Endodermal cell (in vitro differentiated cells): ENCODE results near the gene GALNT1. TPM values are rescaled to one million over a fixed set of nuclear protein-coding genes. Genes with fewer than 3 reads are reported as not detected.
"Not testable (repeated sequence)": the region's sequence is repeated elsewhere in the genome, so short reads cannot be mapped to it uniquely, and the experiment has no call there.

ENCODE experiments used
- DNase-seq: peaks from one replicate; pipeline ENCODE4 v3.0.0-alpha.2; 2017
- H3K27ac ChIP-seq: 2 replicates; pipeline ENCODE4 v1.5.1; 2013; ENCODE audit warnings: mild to moderate bottlenecking, low read depth, low read length, moderate library complexity
- H3K27me3 ChIP-seq: 2 replicates; pipeline ENCODE4 v1.6.1; 2013; ENCODE audit warnings: mild to moderate bottlenecking, low read length, moderate library complexity; ENCODE audit not compliant: insufficient read depth, control insufficient read depth, poor library complexity, severe bottlenecking
- H3K36me3 ChIP-seq: 2 replicates; pipeline ENCODE4 v1.7.0; 2013; ENCODE audit warnings: mild to moderate bottlenecking, low read length, moderate library complexity; ENCODE audit not compliant: control insufficient read depth, insufficient read depth
- H3K4me1 ChIP-seq: one replicate; pipeline ENCODE4 v1.7.0; 2013; ENCODE audit warnings: low read length; ENCODE audit not compliant: control insufficient read depth, insufficient read depth
- H3K4me3 ChIP-seq: 2 replicates; pipeline ENCODE4 v1.5.1; 2013; ENCODE audit warnings: mild to moderate bottlenecking, low read length, moderate library complexity
- H3K9ac ChIP-seq: 2 replicates; pipeline ENCODE4 v1.6.1; 2013; ENCODE audit warnings: mild to moderate bottlenecking, low read length, moderate library complexity; ENCODE audit not compliant: poor library complexity, severe bottlenecking; ENCODE audit errors: extremely low read depth
- H3K9me3 ChIP-seq: 2 replicates; pipeline ENCODE4 v1.6.1; 2013; ENCODE audit warnings: mild to moderate bottlenecking, low read length, moderate library complexity; ENCODE audit not compliant: control insufficient read depth
- H3K27ac Mint-ChIP-seq: 2 replicates; pipeline ENCODE4 v1.8.0; 2020; ENCODE audit warnings: mixed read lengths
- H3K27me3 Mint-ChIP-seq: 2 replicates; pipeline ENCODE4 v1.8.0; 2021; ENCODE audit warnings: mild to moderate bottlenecking, mixed read lengths; ENCODE audit not compliant: insufficient read depth
- H3K36me3 Mint-ChIP-seq: 2 replicates; pipeline ENCODE4 v1.8.0; 2020; ENCODE audit warnings: low read depth, mixed read lengths
- H3K4me1 Mint-ChIP-seq: 2 replicates; pipeline ENCODE4 v1.8.0; 2020; ENCODE audit warnings: mixed read lengths
- H3K4me3 Mint-ChIP-seq: 2 replicates; pipeline ENCODE4 v1.8.0; 2020; ENCODE audit warnings: mild to moderate bottlenecking, moderate library complexity, mixed read lengths
- H3K9me3 Mint-ChIP-seq: 2 replicates; pipeline ENCODE4 v1.8.0; 2020; ENCODE audit warnings: mild to moderate bottlenecking, mixed read lengths
- CTCF ChIP-seq: fragments of 200-600 bp; sonication (generic); conservative IDR thresholded peaks from 2 replicates; pipeline ENCODE4 v1.5.0; 2021; ENCODE audit warnings: antibody characterized with exemption, mild to moderate bottlenecking
- WGBS, 2 experiments: methylation state at CpG; one replicate each; pipeline versions ENCODE4 v1.1.5 to v1.1.7; 2013; ENCODE audit warnings: missing lambda C conversion rate in 2 of 2, mixed read lengths in 1 of 2; ENCODE audit not compliant: insufficient coverage in 1 of 2, insufficient read length in 1 of 2; 5-methylcytosine and 5-hydroxymethylcytosine counted together
- total RNA-seq, 2 donors: library from RNA; stranded (reverse); fragmentation: NEBNext Ultra II Directional in 1 of 2; extraction: Animal tissue kit (Norgen Biotek cat#: 25700) in 1 of 2; gene quantifications; 2 replicates in 1 of 2; 3 replicates in 1 of 2; pipeline ENCODE4 v1.2.1, GENCODE V29; 2021

The GALNT1 gene
- total RNA-seq, 2 donors from 2014 or later: 82.5 to 102 TPM

- no peaks in the 10 kb centered on the region for H3K36me3 ChIP-seq
- peaks cover 15% of the 10 kb centered on the region for H3K9me3 ChIP-seq
- Mint-ChIP-seq H3K36me3 (peaks cover 7% of the 10 kb centered on the region), H3K27ac (no peak overlapping the region), H3K4me3 (no peak overlapping the region), H3K27me3 (no peaks in the 10 kb centered on the region), H3K4me1 (no peaks in the 10 kb centered on the region), H3K9me3 (peaks cover 18% of the 10 kb centered on the region)
- H3K27ac ChIP-seq: no peak overlapping the region
- 93 to 100% methylated on average over 3 to 6 of the region's 6 CpGs for WGBS, 2 experiments
- no peaks in the 10 kb centered on the region for H3K27me3 ChIP-seq
- TF ChIP-seq CTCF: no peak
- H3K4me3 ChIP-seq: no peak overlapping the region
- no peak for DNase-seq
- H3K9ac ChIP-seq: no peak overlapping the region
- H3K4me1 ChIP-seq: no peaks in the 10 kb centered on the region
Measured at GRCh38 chr18:35572644-35573043, 8.9 kb upstream of the GALNT1 start.

GRCh38 chr18:35573531-35573930 is 8.0 kb upstream of the GALNT1 start:
- H3K4me3 Mint-ChIP-seq: no peak overlapping the region
- peaks cover 7% of the 10 kb centered on the region for H3K36me3 Mint-ChIP-seq

GRCh38 chr18:35576240-35576845 is 5.2 kb upstream of the GALNT1 start:
- peaks cover 15% of the 10 kb centered on the region for H3K9me3 ChIP-seq
- not testable (repeated sequence) for H3K27ac Mint-ChIP-seq, H3K27me3 ChIP-seq, H3K9ac ChIP-seq, H3K36me3 ChIP-seq, H3K4me1 Mint-ChIP-seq, H3K36me3 Mint-ChIP-seq, H3K4me3 ChIP-seq, DNase-seq, H3K4me3 Mint-ChIP-seq, H3K4me1 ChIP-seq, H3K27ac ChIP-seq
- 79 to 86% methylated on average over 2 to 5 of the region's 6 CpGs for WGBS, 2 experiments
- Mint-ChIP-seq H3K9me3 (peaks cover 18% of the 10 kb centered on the region), H3K27me3 (peaks cover 14% of the 10 kb centered on the region)

More at GRCh38 chr18:35573531-35573930, 8.0 kb upstream of the GALNT1 start:
- Mint-ChIP-seq H3K9me3 (peaks cover 18% of the 10 kb centered on the region), H3K4me1 (no peaks in the 10 kb centered on the region), H3K27ac (no peak overlapping the region), H3K27me3 (no peaks in the 10 kb centered on the region)
- Histone ChIP-seq H3K27me3 (no peaks in the 10 kb centered on the region), H3K27ac (no peak overlapping the region), H3K9me3 (peaks cover 15% of the 10 kb centered on the region), H3K4me3 (no peak overlapping the region), H3K36me3 (no peaks in the 10 kb centered on the region), H3K9ac (no peak overlapping the region), H3K4me1 (no peaks in the 10 kb centered on the region)
- WGBS, 2 experiments: 83 to 97% methylated on average over 2 of the region's 2 CpGs
- no peak for TF ChIP-seq CTCF
- DNase-seq: no peak
